ENCODE measurements around the gene RPP25. TPM values are rescaled to one million over a fixed set of nuclear protein-coding genes. Genes with fewer than 3 reads are reported as not detected.
"Not testable (repeated sequence)": the region's sequence is repeated elsewhere in the genome, so short reads cannot be mapped to it uniquely, and the experiment has no call there.

Gene RPP25
- total RNA-seq, 1 experiment from 2014 or later: 2.2 TPM

DNA sequence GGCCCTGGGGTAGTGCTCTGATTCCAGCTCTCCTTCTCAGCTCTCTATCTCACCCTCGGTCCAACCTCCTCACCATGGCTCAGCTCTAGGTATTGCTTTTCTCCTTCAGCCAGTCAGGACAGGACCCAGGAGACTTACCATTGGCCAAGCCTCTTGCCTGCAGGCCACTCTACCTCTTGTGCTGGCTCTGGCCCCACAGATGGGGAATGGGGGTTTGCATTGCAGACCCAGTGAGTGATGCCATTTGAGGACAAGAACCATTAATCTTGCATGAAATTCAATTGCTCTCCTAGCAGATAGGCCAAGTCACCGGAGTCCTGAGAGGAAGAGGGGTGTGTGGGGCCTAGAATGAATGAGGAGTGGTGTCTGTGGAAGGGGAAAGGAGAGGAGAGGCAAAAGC lies 6.1 kb upstream of the RPP25 start:
- no peak for DNase-seq (ENCODE audit: low read depth)

DNA sequence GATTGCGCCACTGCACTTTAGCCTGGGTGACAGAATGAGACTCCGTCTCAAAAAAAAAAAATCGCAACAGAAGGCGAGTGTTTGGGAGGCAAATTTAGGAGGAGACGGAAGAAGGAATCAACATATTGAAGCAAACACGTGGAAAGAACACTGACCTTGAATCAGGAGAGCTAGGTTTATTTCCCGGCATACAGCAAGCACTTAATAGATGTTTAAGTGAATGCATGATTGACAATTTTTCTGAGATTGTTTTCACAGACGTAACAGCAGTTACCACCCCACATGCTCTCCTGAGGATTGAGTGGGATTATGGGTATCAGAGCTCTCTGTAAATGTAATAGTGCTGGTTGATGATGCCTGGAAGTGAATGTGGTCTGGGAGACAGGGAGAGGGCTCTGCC lies 5.6 kb upstream of the RPP25 start:
- no peak for DNase-seq (ENCODE audit: low read depth)

DNA sequence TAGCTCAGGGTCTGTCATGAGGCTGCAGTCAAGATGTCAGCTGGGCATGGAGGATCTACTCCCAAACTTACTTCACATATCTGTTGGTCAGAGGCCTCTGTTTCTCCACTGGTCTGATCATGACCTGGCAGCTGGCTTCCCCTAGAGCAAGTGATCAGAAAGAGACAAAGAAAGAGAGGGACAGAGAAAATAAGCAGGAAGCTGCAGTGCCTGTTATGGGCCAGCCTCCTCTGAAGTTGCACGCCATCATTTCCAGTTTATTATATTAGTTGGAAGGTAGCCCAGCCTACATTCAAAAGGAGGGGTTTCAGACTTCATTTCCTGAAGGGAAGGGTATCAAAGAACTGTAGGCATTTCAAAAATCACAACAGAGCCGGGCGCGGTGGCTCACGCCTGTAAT lies 5.0 kb upstream of the RPP25 start:
- DNase-seq (ENCODE audit: low read depth): no peak

DNA sequence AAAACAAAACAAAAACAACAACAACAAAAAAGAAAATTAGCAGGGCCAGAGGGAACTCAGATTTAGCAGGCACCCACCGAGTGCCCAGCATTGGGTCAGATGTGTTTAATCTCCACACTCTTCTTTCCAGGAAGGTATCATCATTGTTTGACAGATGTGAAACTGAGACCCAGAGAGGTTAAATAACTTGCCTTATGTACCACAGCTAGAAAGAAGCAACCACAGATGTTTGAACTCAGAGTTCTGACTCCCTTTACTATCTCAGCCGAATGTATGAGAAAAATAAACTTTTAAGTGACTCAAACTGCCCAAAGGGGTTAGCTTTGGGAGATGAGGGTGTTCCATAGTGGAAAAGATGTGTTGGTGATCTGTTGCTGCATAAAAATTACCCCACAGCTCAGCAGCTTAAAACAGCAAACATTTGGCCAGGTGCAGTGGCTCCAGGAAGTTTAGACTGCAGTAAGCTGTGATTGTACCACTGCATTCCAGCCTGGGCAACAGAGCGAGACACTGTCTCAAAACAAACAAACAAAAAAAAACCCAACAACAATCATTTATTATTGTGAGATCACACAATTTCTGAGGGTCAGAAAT lies 4.5 kb upstream of the RPP25 start:
- DNase-seq (ENCODE audit: low read depth): peak; percentile 7

DNA sequence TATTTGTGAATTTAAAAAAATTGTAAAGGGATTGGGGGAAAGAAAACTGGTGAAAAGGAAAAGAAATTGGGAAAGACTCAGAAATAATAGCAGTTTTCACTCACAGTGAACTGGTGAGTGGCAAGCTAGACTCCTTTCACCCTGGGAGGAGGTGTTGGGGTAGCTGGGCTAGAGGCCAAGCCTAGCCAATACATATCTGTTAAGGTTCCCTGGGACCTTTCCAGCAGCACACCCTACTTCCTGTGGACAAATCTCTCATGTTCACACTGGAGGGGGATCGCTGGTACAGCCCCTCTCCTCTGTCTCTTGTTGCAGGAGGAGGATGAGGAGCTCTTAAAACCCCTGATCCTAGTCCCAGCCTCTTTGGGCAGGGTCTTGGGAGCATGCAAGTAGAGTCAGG lies 3.7 kb upstream of the RPP25 start:
- DNase-seq (ENCODE audit: low read depth): no peak

DNA sequence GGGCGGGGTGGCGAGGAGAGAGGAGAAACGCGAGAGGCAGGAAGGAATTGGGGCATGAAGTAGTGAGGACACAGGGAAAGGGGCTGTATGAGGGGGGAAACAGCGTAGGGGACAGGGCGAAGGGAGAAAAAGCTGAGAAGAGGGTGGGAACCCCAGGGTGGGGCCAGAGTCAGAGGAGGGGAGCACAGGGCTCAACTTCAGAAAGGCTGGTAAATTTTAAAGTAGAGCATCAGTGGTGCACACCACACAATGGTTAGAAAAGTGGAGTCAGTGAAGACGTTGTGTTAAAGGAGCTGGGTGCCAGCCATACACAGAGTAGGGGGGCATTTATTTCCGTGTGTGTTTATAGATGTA lies 3.0 kb upstream of the RPP25 start:
- no peak for DNase-seq (ENCODE audit: low read depth)

DNA sequence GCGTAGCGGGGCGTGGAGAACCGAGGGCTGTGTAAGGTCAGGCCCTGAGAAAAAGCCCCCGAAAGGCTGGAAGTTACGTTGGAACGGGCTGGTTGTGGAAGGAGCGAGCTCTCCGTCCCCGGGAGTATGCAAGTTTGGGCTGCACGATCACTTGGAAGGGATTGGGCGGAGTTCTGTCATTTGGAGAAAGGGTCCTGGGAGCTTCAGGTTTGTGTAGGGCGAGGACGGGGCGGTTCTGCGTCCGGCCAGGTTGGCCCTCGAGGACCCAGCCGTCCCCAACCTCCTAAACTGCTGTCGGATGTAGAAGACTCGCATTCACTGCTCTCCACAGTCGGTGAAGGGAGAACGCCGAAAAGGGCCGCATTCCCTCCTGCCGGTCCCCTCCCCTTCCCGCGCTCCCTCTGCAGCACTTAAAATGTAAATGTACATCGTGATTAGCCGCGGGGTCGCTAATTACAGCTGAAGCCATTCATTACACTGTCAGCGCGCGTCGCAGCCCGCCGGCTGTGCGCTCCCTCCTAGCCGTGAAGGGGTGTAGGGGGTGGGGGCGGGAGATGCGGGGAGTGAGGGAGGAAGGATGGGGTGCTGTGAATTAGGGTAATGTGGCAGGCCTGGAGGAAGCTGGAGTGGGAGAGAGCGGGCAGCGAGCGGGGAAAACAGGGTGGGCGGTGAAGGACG lies 2.5 kb upstream of the RPP25 start:
- DNase-seq (ENCODE audit: low read depth): no peak

DNA sequence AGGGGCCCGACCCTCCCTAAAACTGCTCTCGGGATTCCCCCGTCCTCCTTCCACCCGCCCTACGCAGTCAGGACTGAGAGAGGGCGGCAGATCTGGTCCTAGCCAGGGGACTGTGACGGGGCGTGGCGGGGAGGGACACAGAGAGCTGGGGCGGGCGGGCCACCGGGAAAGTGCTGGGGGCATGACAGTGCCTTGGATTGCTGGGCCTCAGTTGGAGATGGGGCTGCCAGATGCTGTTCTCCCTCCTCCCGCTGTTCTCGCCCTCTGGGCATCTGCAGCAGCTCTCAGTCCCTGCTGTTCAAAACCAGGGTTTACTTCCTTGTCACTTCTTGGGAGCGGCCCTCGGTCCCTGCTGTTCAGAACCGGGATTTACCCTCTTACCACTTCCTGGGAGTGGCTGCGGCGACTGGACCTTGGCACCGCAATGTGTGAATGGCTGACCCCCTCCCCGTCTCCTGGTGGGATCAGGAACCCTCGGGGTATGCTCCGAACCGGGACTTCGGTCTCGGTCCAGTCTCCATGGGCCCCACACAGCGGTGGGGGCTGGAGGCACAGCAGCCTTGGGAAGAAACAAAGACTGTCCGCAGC lies 1.8 kb upstream of the RPP25 start:
- DNase-seq (ENCODE audit: low read depth): peak; percentile 46

DNA sequence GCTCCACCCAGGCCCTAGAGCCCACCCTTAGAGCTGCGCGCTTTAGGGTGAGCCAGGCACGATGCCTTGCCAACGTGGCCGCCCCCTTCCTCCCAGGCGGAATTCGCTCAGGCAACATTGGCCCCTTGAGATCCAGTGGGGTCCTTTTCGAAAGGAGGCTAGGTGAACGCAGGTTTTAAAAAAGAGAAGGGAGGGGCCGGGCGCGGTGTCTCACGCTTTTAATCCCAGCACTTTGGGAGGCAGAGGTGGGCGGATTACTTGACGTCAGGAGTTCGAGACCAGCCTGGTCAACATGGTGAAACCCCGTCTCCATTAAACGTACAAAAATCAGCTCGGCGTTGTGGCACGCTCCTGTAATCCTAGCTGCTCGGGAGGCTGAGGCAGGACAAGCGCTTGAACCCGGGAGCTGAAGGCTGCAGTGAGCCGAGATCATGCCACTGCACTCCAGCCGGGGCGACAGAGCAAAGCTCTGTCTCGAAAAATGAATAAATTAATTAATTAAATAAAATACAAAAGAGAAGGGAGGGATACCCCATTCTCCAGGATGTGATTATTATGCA lies 984 bp upstream of the RPP25 start:
- DNase-seq (ENCODE audit: low read depth): peak; percentile 63

DNA sequence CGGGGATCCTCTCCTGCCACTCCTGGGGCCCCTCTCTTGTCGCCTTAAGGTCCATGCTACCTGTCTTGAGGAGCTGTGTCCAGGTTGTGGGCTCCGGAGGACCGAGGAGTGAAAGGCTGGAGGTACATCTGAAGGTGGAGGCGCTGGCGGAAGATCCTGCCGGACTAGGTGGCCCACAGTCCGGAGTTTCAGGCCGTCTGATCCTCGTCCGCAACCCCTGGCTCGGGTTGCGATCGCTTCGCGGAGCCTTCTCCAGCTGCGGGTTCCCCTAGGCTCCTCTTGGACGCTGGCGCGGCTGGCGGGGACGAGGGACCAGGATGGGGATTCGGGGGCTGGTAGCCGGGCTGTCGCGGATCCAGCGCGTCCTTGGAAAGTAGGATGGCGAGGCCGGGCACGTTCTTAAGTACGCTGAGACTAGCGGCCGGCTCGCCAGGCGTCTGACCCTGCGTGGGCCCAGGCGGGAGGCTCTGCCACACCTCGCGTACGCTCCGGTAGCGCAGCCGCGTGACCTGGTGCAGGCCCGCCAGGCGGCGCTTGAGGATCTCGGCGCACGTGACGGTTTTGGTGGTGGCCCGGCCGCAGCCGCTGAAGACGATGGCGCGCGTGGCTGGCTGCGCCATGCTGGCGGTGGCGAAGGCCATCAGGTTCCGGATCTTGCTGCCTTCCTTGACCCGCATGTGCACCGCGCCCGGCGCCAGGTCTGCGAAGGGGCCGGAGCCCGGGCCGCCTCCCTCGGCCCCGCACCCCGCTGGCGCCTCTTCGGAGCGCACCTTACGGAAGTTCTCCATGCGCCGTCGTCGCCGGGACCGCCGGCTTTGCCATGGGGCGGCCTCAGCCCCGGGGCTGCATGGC lies 550 bp downstream of the RPP25 start:
- no peak for DNase-seq (ENCODE audit: low read depth)

DNA sequence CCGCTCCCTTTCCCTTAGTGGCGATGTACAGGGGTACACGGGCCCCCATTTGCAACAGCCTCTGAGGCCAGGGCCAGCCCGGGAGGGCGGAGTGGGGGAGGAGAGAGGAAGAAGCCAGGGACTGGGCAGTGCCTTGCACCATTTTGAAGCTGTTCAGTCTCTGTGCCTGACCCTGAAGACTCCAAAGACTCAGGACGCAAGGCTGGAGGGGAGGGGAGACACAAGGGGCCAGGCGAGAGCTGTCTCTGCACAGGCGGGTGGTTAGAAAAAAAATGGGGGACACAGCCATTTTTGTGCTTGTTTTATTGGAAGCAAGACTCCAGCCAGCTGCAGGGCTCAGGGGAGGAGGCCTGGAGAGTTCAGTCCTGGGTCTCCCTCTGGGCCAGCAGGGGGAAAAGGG lies 1.6 kb downstream of the RPP25 start:
- no peak for DNase-seq (ENCODE audit: low read depth)

DNA sequence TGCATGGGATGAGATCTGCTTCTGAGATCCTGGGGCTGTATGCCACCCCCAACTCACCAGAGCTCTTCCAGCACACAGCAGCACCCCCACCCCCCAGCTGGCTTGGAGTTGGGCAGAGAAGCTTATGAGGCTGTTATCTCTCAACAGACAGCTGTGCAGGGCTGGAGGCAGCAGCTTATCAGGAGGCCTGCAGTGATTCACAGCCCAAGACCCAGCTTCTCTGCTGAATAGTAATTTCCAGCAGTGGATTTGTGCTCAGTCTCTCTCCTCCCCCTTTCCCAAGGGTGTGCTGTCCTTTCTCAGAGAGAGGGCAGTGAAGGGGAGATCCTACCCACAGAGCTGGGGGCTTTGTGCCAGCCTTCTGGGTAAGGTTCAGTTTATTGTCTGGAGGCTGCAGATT lies 2.1 kb downstream of the RPP25 start:
- DNase-seq (ENCODE audit: low read depth): peak; percentile 70

DNA sequence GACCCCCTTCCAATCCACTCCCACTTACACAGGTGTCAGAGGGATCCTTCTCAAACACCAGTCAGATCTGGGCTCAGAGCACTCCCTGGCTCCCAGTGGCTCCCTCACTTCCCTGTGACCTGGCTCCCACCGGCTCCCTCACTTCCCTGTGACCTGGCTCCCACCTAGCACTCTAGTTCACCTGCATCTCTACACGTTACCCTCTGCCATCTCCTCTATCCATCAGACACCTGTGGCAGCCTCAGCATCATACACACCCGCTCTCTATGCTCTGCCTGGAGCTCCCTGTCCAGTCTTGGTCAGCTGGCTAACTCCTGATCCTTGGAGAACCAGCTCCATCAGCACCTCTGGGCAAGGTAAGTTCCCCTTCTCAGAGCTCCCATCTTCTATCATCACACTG lies 5.6 kb downstream of the RPP25 start:
- no peak for DNase-seq (ENCODE audit: low read depth)

DNA sequence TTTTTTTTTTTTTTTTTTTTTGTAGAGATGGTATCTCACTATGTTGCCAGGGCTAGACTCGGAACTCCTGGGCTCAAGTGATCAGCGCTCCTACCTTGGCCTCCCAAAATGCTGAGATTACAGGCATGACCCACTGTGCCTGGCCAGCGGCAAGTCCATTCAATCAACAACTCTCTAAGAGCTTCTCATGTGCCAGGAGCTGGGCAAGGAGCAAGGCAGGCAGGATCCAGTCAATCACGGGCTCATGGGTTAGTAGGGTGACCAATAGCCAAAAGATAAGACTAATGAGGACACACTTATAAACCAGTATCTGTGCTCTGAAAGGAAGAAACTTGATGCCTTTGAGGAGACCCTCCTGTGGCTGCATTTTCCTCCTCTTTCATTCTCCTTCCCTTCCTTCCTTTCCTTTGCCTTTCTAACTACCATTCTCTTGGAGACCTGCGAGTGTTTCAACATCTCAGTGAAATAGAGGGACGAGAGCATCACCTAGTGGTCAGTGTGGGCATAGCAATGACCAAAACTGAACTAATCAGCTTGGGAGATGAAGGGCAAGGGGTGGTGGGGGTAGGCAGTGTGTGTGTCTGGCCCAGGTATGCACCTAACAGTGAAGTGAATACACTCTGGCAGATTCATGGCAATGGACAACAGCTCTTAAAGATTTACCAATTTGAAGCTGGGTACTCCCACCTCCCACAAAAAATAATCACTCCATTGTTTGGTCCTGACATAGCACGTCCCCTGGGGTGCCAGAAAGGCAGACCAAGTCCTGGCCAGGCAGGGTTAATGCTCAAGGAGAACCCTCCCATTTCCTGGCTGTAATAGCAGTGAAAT lies 6.3 kb downstream of the RPP25 start:
- DNase-seq (ENCODE audit: low read depth): peak; percentile 70

DNA sequence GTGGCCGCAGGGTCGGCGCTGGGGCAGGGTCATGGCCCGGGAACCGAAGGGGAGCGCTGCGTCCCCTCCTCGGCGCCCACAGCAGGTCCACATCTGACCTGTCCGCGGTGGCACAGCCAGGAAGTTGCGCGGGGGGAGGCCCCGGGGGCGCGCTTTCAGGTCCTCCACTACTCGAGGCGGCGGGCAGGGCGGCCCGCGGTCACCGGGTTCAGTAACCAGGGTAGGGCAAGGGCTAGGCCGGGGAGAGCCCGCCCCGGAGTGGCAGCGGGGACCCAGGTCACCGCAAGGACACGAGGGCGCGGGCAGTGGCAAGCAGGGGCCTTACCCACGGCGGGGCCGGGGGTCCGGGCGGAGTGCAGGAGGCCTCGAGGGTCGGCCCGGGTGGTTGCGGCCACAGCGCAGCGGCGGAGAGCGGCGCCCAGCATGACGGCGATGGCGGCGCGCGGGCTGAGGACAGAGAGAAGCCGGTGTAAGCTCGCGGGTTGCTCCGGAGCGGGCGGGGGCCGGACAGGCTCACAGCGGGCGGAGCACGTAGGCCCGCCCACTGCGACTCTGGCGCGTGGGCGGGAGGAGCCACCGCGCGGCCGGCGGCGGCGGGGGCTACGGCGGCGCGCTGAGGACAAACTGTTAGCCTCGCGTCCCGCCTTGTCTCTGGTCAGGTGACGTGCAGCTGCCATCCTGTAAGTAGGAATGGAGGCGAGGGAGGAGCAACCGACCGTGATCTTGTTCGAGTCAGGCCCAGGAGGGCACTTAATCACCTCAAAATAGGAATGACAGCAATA lies 18.8 kb downstream of the RPP25 start, which contains the start of gene COX5A:
Gene COX5A, minus strand, starts transcription at position 484 of the 782 bp plus-strand sequence. Its CDS starts 59 bp downstream, at position 425.
- DNase-seq (ENCODE audit: low read depth): peak; percentile 99

DNA sequence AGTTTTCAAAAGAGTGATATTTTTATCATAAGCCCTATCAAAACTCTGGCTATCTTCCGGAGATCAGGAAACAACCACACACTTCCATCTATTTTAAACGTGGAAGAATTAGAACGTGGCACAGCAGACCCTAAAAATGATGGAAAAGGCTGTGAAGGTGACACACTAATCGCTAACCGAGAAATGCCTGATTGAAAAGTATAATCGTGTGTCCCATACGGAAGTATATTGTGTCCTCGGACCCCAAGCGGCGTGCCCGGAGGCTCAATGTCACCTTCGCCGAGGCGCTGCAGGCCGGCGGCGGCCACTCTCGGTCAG lies 19.3 kb downstream of the RPP25 start:
- no peak for DNase-seq (ENCODE audit: low read depth)

DNA sequence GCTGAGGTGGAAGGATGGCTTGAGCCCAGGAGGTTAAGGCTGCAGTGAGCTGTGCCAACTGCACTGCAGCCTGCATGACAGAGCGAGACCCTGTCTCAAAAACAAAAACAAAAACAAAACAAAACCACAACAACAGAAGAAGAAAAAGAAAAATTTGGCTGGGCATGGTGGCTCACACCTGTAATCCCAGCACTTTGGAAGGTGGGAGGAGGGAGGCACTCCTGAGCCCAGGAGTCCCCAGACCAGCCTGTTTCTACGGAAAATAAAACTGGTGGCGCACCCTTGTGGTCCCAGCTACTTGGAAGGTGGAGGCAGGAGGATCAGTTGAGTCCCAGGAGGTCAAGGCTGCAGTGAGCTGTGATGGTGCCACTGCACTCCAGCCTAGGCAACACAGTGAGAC lies 21.4 kb downstream of the RPP25 start:
- not testable (repeated sequence) for DNase-seq (ENCODE audit: low read depth)

DNA sequence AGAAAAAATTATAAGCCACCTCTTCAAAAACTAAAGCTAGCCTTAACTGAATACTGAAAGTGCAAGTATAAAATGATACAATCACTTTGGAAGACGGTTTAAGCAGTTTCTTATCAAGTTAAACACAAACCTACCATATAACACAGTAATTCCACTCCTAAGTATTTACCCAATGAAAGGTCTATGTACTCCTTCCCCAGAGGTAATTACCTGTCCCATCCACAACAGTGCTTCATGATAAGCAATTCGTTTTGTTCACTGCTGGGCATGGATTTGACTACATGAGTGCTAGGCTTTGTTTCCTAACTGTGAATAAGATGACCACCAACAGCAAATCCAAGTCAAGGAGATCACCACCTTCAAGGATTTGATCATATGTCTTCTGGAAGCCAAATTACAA lies 23.0 kb downstream of the RPP25 start:
- no peak for DNase-seq (ENCODE audit: low read depth)

DNA sequence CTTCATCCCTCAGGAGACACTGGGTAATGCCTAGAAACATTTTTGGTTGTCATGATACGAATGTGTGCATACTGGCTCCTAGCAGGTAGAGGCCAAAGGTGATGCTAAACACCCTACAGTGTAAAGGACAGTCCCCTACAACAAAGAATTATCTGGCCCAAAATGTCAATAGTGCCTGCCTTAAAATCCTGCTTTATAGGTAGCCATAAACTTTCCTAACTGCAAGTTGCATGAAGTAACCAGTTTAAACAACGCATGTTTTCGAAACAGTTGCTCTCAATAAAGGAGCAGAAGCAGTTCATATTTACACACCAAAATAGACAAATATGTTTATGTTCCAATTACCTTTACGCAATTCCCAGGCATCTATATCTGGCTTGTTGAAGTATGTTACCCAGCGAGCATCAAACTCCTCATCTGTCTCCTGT lies 27.8 kb downstream of the RPP25 start:
- no peak for DNase-seq (ENCODE audit: low read depth)

DNA sequence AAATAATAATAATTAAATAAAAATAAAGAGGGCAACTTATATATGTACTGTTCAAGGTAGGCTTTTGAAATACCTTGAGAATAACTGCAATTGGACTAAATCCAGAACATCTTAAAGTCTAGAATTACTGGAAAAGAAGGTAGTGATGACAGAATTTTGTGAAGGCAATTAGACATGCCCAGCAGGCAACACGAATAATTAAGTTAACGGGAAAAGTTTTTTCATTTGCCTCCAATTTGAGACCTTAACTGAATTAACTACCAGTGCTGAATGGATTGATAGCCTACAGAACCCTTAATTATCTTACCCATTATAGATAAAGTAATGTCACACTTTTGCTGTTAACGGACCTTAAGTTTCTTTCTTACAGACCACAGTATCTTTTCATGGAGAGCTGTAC lies 32.0 kb downstream of the RPP25 start:
- no peak for DNase-seq (ENCODE audit: low read depth)

DNA sequence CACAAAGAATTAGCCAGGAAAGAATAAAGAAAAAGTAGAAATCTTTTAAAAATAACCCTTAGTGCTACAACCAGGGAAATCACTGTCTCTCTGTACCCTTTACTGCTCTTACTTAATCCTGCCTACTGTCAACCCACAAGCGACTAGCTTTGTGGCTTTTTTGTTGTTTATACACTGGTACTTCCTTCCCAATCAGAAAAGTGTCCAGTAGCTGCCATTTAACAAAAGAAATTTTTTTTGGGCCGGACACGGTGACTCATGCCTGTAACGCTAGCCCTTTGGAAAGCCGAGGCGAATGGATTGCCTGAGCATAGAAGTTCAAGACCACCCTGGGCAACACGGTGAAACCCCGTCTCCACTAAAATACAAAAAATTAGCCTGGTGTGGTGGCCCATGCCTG lies 36.1 kb downstream of the RPP25 start:
- peak; percentile 12 for DNase-seq (ENCODE audit: low read depth)
